Right forelimb (tissue), 1 donor: ENCODE data around the gene PTPRF.

ENCODE experiments used
- DNase-seq: peaks from one replicate; pipeline ENCODE4 v3.0.0-alpha.2; 2018

The PTPRF gene

DNA sequence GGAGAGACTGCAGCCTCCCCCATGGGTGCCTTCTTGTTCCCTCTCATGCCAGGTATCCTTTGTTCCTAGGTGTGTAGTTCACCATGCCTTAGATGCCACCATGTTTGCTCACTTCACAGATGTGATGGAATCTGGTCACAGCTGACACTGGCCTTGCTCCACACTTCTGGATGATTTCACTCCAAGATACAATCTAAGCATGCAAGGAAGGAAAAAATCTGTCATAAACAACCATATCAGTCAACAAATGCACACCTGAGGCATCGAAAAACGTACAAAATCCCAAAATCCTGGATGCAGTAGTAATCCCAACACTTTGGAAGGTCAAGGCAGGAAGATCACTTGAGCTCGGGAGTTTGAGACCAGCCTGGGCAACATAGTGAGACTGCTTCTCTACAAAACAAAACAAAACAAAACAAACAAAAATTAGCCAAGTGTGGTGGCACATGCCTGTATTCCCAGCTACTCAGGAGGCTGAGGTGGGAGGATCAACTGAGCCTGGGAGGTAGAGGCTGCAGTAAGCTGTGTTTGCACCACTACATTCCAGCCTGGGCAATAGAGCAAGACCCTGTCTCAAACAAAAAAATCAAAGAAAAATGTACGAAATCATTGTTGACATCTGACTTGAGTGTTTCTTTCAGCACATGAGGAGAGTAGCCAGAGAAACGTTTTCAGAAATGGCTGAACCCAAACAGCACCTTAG is 17.1 kb upstream of the PTPRF start:
- no peak for DNase-seq

DNA sequence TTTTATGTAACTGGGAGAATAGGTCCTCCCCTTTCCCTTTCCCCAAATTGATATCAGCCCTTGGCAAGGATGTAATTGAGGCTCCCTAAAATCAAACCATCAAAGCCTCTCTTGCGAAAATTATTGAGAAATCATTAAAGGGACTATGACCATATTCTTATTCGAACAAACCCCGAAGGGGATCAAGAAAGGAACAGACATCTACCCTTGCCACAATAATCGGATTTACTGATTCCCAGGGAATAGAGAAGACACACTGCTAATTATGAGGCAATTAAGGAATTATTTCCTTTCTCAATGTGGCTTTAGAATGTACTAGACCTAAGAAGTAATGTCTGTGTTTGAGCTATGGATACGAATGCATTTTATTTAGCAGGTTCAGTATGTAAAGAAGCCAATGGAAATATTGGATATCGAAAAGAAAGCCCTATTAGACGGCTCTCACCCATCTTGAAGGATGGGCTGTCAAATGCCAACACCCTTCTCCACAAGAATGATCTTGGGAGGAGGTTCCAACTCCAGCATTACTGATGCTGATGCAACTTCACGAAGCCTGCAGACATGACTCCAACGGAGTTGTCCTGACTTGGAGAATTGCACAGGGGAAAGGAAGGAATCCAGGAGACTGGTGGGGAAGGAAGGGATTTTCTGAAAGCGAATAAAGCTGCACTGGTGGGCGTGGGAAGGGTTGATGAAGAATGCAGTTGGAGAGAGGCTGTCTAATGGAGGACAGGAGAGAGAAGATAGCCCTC is 11.6 kb upstream of the PTPRF start:
- DNase-seq: peak; percentile 3

DNA sequence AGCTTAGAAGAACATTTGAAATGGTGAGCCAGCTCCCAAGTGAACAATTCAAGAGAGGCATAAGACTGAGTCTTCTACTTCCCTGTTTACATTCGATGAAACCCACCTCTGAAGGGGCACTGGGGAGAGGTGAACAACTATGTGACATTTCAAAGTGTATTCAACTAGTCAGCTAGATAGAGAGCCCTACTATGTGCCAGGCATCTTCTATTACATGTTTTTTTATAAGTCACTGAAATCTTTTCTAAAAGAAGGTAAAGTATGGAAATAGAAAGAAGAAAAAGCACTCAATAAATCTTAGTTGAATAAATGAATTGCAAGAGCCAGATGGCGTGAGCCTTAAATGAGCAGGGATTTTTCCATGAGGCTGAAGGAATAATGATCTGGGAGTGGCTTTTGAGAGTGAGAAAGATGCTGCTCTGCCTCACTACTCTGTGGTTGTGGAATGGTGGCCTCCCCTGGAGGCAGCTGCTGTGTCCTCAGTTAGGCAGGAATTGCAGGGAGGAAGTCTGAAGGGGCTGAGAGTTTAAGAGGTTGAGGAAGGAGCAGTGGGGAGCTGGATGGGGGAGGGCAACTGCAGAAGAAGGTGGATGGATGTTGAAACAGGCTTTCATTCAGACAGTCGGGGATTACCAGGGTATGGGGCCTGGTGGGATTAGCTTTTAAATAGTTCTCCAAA is 10.4 kb upstream of the PTPRF start:
- DNase-seq: peak; percentile 17

DNA sequence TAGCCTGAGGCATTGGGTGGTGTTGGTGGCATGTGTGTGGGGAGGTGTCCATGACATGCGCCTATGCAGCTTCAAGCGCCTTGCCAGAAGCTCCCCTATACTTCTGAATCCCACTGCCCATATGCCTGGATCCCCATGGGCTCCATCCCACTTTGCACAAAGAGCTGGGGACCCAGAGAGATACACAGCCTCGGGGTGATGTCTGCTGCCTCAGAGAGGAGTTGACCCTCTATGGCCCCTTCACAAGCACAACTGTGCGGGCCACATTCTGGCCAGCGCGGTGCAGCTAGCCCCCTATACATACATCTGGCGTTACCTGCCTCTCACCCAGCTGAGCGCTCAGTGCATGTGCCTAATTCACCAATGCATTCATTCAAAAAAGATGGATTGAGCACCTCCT is 9.6 kb upstream of the PTPRF start:
- peak; percentile 15 for DNase-seq

DNA sequence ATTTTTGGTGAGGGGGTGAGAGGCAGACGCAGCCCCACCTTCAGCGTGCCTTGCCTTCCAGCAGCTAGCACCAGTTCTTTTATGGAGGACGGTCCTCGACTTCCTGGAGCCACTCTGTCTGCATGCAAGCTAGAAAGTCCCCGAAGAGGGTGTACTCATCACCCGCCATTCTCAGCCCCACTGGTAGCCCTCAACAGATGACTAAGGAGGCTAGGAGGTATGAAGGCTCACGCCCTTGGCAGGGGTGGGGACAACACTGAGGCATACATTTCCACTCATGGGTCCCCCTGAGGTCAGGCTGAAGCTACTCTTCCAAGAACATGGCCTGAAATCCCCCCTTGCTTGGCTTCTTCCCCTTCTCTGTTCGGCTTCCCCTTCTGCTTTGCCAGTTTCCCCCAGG is 8.9 kb upstream of the PTPRF start:
- DNase-seq: peak; percentile 26

DNA sequence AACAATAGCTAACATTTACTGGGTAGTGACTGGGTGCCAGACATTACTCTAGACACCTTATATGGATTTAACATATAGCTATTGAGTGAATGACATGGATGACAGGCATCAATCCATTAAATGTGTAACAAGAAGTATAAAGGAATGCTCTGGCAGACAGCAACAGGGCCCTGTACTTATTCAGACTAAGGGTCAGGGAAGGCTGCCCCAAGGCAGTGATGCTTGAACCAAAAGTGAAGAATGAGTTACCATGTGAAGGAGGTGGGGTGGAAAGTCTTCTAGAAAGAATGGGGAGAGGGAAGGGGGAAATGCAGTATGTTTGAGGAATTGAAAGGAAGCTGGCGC is 8.3 kb upstream of the PTPRF start:
- peak; percentile 24 for DNase-seq

DNA sequence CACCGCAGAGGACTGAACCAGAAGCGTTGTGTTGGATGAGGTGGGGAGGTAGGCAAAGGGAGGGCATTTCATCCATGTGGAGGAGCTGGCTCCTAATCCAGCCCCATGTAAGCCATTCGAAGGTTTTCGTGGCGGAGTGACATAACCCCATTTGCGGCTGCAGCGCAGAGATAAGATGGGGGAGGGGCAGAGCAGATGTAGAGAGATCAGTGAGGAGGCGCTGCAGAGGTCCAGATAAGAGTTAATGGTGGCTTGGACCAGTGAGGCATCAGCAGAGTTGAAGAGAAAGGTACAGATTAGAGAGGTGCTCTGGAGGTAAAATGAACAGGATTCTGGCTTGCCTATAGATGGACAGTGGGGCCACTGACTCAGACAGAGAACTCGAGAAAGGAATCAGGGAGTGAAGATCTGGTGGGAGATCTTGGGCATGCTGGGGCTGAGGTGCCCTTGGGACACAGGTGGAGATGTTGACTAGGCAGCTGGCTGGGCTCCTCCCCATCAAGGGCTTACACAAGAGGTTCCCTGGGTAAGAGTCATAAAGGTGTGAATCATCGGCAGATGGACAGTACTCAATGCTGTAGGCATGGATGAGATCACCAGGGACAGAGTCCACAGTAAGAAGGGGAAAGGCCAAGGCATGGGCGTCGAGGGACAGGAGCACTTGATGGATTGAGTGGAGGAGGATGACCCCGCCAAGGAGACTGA is 7.8 kb upstream of the PTPRF start:
- peak; percentile 13 for DNase-seq

DNA sequence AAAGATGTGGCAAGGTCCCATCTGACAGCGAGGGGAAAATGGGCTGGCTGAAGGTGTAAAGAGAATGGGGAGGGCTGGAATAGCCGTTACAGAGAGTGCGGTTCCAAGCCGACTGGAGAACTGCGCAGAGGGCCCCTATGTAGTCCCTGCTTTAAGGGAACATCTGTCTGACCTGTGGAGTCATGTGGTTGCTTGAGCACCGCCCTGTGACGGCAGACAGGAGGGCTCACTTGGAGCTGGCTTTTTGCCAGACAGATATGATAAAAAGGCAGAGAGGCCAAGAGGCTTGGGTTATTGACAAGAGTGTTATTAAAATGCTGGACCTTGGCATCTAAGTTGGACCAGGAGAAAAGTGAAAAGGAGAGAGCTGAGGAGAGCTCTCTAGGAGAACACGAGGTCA is 5.9 kb upstream of the PTPRF start:
- DNase-seq: no peak

DNA sequence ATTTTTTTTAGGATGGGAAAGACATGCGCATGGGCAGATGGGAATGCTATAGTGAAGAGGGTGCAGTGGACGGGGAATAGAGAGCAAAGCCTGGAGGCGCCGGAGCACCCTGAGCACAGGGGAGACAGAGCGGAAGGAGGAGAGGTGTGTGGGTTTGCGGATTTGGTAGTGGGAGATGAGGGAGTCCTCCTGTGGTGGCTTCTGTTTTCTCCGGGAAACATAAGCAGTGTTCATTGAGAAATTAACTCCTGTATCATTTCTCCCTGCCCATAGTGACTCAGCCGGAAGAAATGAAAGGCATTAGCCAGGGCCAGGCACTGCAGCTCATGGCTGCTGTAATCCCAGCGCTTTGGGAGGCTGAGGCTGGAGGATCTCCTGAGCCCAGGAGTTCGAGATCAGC is 4.7 kb upstream of the PTPRF start:
- no peak for DNase-seq

DNA sequence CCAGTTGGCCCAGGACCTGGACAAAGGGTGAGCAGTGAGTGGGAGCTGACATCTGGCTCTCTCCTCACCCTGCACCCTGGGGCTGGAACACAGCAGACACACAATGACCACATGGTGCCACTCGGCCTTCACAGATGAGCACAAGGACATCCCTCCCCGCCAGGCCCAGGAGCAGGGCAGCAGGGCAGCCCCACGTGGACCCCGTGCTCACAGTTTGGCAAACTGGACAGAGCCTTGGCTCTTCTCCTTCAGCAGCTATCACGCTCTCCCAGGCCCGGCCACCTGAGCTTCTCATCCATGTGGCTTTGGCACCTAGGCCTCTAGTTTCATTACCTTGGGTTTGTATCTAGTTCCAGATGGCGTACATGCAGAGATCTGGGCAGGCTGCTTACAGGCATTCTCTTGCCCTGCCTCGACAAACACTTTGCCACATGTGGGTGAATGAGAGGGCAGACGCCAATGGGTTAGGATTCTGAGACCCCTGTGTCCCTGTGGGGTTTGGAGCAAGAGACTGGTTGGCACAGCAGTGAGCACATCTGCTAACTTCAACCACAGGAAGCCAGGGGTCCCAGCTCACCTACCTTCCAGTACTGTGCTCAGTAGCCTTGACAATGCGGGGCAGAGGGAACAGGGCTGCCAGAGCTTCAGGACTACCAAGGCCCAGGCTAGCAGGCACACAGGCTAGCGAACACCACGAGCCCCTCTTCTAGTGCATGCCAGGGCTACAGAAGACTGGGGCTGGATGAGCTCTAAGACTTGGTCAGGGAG is 3.4 kb upstream of the PTPRF start:
- no peak for DNase-seq

DNA sequence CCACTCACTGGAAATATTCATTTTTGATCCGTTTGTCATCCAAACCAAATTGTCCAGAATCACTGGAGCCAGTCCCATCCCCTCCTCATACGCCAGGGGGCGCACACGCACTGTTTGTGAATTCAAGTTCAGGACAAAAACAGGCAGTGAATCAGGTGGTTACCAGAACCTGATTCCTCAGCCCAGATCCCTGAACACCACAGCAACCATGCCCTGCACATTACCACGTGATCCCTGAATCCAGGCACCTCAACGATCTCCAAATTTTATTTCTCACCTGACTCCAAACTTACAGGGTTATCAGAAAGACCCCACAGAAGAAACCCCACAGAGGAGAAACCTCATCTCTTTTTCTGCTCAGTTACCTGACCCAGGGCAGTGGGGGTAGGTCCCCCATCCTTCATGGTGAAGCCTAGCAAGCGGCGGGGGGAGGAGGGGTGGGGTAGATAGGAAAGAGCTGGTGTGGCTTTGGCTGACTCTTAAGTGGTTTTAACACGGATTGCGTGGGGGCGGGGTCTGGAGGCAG is 1.4 kb upstream of the PTPRF start:
- peak; percentile 91 for DNase-seq

DNA sequence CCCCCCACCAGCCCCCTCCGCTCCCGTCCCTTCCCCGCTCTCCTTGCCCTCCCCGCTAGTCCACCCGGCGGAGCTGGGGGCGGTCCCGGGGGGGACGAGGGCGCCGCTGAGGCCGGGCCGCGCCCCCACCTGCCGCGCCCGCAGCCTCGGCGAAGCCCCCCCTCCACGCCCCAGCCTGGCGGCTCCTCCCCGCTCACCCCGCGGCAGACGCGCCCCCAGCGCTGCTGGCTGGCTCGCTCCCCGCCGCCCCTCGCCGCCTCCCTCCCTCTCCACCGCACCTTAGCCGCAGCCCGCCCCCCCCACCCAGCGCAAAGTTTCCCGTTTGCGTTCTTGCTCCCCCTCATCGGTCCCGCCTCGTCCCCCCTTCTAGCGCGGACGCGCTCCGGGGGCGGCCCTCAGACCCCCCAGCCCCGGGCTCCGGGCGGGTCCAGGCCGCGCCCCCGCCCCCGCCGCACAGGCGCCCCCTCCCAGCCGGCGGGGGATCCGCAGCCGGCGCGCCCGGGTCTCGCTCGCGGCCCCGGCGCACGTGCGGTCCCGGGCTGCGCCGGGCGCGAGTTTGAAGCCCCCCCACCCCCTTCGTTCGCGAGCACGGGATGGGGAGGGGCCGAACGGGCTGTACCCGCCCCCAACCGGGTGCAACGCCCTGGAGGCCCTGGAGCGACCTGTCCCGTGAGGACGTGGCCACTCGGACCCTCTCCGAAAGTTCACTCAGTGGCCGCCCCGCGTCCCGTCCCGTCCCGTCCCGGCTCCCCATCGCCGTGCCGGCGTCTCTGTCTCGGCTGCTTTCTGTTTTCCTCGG is 623 bp downstream of the PTPRF start:
- DNase-seq: peak; percentile 69

DNA sequence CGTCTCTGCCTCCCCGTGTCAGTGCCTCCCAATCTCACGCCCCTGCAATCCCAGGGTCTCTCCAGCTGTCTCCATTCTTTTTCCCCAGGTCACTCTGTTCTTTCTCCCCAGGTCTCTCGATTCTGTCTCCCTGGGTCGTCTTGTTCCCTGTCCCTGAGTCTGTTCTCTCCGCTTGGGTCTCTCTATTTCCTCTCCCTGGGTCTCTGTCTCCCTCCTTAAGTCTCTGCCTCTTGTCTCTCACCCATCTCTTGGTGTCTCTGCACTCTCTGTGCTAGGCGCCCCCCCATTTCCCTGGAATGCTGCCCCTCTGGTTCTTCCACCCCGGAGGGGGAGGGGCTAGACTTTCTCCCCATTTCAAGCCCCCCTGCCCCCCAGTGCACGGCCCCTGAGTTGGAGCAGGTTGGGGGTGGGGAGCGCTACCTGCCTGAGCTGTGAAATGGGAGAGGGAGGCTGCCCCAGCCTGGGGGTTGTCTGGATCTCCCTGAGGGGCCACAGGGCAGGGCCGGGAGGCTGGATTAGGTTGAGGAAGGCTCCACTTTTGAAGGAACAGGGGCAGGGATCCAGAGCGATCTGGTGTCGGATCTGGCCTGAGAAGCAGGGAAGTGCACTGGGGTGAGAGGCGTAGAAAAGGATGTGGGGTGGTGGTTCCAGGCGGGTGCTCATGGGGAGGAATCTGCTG is 1.4 kb downstream of the PTPRF start:
- peak; percentile 47 for DNase-seq

DNA sequence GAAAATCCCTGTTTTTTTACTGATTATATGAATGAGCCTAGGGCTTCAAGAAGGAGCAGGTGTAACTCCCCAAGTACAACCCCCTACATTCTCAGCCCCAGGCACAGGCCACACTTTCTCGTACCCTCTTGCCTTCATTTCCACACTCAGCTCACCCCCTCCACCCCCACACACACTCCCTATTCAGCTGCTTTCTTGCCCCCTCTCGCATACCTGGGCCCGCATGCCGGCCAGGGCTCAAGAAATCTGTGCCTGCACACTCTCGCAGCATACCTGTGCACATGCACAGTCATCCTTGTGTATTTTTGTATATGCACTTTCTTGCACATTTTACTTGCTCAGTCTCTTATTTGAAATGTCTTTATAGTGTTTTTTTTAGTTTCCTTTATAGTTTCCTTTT is 2.0 kb downstream of the PTPRF start:
- DNase-seq: peak; percentile 30

DNA sequence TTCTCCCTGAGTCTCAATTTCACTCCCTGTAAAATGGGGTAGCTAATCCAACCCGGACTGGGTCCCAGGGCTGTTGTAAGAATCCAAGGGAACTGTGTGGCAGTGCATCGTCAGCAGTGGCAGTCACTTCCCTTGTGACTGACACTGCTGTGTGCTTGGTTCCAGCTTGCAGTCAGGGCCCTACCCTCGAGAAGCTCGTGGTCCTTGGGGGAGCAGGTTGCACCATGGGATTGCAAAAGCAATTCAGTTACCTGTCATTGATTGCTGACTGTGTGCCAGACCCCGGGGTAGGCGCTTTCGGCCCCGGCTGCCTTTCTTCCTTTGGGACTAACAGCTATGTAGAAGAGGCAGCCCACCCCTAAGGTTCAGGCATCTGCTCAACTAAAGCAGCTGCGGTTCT is 2.9 kb downstream of the PTPRF start:
- DNase-seq: peak; percentile 42

DNA sequence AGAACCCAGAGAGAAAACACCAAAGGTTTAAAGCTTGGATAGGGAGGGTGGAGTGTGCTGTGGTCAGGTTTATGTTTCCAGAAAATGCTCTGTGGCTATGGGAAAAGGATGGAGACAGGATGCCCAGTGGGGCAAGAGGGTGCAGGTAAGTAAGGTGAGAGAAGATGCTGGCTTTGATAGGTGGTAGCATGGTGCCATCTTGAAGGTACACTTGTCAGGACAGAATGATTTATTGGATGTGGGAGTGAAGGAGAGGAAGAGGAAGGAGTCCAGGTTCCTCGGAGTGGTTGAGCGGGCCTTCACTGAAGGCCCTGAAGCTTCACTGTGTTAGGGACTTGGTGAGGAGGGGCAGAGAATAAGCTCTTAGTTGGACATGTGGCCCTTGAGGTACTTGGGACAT is 3.6 kb downstream of the PTPRF start:
- peak; percentile 15 for DNase-seq

DNA sequence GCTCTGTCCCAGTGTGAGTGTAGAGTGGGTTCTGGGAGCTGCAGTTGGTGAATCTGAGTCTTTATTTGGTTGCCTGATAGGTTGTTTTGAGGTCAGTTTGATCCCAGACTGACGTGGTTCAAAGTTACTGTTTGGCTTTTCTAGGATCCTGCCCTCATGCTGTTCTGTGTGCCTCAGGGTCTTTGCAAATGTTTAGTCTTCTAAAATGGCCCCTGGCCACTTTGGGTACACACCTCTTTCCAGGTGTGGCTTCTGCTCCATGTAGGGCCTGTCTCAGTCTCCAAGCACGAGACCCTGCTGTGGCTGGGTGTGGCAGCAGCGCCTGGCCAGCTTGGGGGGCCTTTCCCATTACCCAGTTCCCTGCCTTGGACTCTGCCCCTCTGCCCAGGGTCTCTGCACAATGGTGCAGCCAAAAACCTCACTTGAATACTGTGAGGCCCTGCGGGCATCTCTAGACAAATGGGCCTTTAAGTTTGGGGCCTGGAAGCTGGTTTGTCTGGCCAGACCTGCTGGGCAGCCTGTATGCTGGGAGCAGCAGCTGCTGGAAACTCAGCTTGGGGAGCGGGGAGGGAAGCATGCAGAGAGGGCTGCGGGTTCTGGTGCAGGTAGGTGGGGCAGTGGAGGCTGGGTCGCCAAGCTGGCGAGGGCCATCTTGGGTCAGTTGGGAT is 5.6 kb downstream of the PTPRF start:
- DNase-seq: peak; percentile 16

DNA sequence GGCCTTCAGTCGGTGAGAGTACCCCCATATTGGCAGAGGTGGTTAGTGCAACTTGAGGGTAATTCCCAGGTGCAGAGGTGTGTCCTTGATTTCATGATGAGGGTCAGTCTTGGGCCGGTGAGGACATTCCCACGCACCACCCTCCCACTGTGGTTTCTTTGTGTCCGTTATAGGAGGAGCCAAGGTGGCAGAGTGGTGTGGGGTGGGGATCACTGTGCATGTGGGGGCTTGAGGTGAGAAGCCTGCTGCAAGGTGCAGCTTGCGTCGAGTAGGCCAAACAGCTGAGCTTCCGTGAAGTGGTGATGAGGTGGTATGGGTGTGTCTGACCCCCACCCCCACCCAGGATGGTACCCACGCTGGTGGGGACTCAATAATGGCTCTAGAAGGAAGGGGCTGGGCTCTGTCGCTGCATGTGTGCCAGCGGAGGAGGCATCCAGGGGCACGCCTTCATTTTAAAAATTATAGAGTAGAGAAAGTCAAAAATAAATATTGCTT is 6.2 kb downstream of the PTPRF start:
- DNase-seq: no peak

DNA sequence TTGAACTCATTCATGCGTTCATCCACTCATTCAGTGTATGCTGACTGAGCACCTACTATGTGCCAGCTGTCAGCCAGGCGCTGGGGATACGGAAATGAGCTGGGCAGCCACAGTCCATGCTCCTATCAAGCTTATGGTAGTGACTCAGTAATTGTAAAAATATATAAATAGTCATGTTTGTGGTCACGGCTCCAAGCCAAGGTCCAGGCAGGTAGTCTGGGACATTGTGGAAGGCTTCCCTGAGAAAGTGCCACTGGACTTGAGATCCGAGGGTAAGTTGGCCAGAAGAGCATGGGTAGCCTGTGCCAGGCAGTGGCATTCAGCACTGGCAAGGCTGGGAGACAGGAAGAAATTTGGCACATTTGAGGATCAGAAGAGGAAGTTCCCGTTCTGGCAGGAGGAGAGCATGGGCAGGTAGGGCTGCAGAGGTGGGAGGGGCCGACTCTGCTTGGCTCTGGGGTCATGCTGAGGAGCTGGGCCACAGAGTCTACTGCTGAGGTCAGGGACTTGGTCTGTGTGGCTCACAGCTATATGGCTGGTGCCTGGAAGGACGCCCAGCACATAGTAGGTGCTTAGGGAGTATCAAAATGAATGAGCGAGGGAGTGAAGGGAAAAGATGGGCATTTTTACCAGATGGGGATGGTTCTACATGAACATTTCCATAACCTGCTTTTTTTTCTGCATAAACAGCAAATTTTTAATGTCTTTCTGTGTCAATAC is 6.9 kb downstream of the PTPRF start:
- DNase-seq: no peak

DNA sequence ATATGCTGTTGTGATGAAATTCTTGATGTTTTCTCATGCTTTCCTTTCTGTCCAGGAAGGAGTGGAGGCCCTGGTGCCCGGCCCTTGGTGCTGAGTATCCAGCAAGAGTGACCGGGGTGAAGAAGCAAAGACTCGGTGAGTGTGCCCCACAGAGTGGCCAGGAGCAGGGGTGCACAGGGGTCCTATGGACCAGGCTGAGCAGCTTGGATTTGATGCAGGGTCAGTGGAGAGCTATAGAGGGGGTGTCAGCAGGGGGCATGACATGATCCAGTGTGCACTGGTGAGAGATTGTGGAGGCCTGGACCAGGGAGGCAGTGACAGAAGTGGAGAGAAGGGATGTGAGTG is 7.4 kb downstream of the PTPRF start:
- DNase-seq: no peak
